IMR-90 (cell line): ENCODE data around the gene CIAO3. TPM values are rescaled to one million over a fixed set of nuclear protein-coding genes. Genes with fewer than 3 reads are reported as not detected.

Source experiments
- ATAC-seq: fragments of 200-7000 bp; cut with Tn5 transposase; 2 replicates; pipeline ENCODE4 v1.9.1; 2020; ENCODE audit warnings: low read depth, mild to moderate bottlenecking, moderate library complexity
- BruUV-seq: library from RNA; stranded (reverse); fragments of 400-500 nt; replicated peaks from 2 replicates; lab custom pipeline; 2021; lab: Mats Ljungman, UMichigan
- CTCF ChIA-PET: fragments of 300-600 bp; formaldehyde crosslinking; extraction: SDS; loops from one replicate; lab custom pipeline; 2021; ENCODE audit warnings: antibody characterized with exemption; lab: Yijun Ruan, JAX
- POLR2A ChIA-PET: fragments of 300-600 bp; sonication (Branson Sonifier 250); formaldehyde crosslinking; loops from one replicate; lab custom pipeline; 2022; ENCODE audit warnings: antibody characterized with exemption; ENCODE audit not compliant: unreplicated experiment; lab: Charles Lee
- DNase-seq: peaks from one replicate; pipeline ENCODE4 v3.0.0; 2013
- H2AFZ ChIP-seq: replicated peaks from 2 replicates; pipeline ENCODE3; 2013; ENCODE audit warnings: low read length, mild to moderate bottlenecking; ENCODE audit not compliant: poor library complexity
- H2AK5ac ChIP-seq: 2 replicates; pipeline ENCODE4 v1.6.1; 2013; ENCODE audit warnings: low read depth, low read length, inconsistent platforms
- H2AK9ac ChIP-seq: replicated peaks from 2 replicates; pipeline ENCODE3; 2013; ENCODE audit warnings: mild to moderate bottlenecking, low read depth, low read length, moderate library complexity; ENCODE audit not compliant: poor library complexity
- H2BK120ac ChIP-seq: 2 replicates; pipeline ENCODE4 v1.6.1; 2013; ENCODE audit warnings: low read depth, low read length, inconsistent platforms
- H2BK15ac ChIP-seq: 3 replicates; pipeline ENCODE4 v1.6.1; 2013; ENCODE audit warnings: low read depth, low read length, inconsistent platforms
- H2BK20ac ChIP-seq: 2 replicates; pipeline ENCODE4 v1.6.1; 2013; ENCODE audit warnings: low read depth, mild to moderate bottlenecking, inconsistent platforms, low read length, moderate library complexity
- H2BK5ac ChIP-seq: 2 replicates; pipeline ENCODE4 v1.6.1; 2013; ENCODE audit warnings: mild to moderate bottlenecking, low read depth, low read length, inconsistent platforms; ENCODE audit not compliant: poor library complexity, severe bottlenecking
- H3K14ac ChIP-seq: replicated peaks from 2 replicates; pipeline ENCODE4 v1.6.1; 2013; ENCODE audit warnings: low read depth, low read length, inconsistent platforms
- H3K18ac ChIP-seq: 2 replicates; pipeline ENCODE4 v1.6.1; 2013; ENCODE audit warnings: low read depth, low read length, control low read depth
- H3K23ac ChIP-seq: 2 replicates; pipeline ENCODE4 v1.6.1; 2013; ENCODE audit warnings: low read depth, low read length, inconsistent platforms
- H3K27ac ChIP-seq: 2 replicates; pipeline ENCODE4 v1.5.1; 2013; ENCODE audit warnings: mild to moderate bottlenecking, control low read depth, low read length; ENCODE audit not compliant: insufficient read depth
- H3K27me3 ChIP-seq: 2 replicates; pipeline ENCODE4 v1.6.1; 2013; ENCODE audit warnings: low read length; ENCODE audit not compliant: control insufficient read depth, insufficient read depth
- H3K36me3 ChIP-seq: 2 replicates; pipeline ENCODE4 v1.6.1; 2013; ENCODE audit warnings: low read length, mixed read lengths; ENCODE audit not compliant: control insufficient read depth, insufficient read depth
- H3K4ac ChIP-seq: 2 replicates; pipeline ENCODE4 v1.6.1; 2013; ENCODE audit warnings: low read depth, low read length, inconsistent platforms
- H3K4me1 ChIP-seq: 2 replicates; pipeline ENCODE4 v1.6.1; 2013; ENCODE audit warnings: low read length, mixed read lengths; ENCODE audit not compliant: control insufficient read depth, insufficient read depth
- H3K4me2 ChIP-seq: 2 replicates; pipeline ENCODE4 v1.6.1; 2013; ENCODE audit warnings: low read depth, mild to moderate bottlenecking, control low read depth, low read length, moderate library complexity
- H3K4me3 ChIP-seq: 2 replicates; pipeline ENCODE4 v1.5.1; 2013; ENCODE audit warnings: low read depth, mild to moderate bottlenecking, control low read depth, low read length, moderate library complexity; ENCODE audit not compliant: insufficient read depth
- H3K56ac ChIP-seq: 2 replicates; pipeline ENCODE4 v1.6.1; 2013; ENCODE audit warnings: low read length, inconsistent platforms; ENCODE audit not compliant: insufficient read depth; ENCODE audit errors: extremely low read depth
- H3K79me1 ChIP-seq, 2 experiments: 2 replicates each; pipeline ENCODE4 v1.6.1; 2013; ENCODE audit warnings: low read length in 2 of 2, inconsistent platforms in 1 of 2, low read depth in 1 of 2
- H3K9ac ChIP-seq: 2 replicates; pipeline ENCODE4 v1.6.1; 2013; ENCODE audit warnings: low read depth, low read length, control low read depth
- H3K9me1 ChIP-seq: 2 replicates; pipeline ENCODE4 v1.6.1; 2013; ENCODE audit warnings: low read length, inconsistent platforms; ENCODE audit not compliant: insufficient read depth
- H3K9me3 ChIP-seq: 2 replicates; pipeline ENCODE4 v1.6.1; 2013; ENCODE audit warnings: low read length; ENCODE audit not compliant: control insufficient read depth, insufficient read depth
- H4K20me1 ChIP-seq: 2 replicates; pipeline ENCODE4 v1.6.1; 2013; ENCODE audit warnings: low read length, inconsistent platforms; ENCODE audit not compliant: insufficient read depth
- H4K5ac ChIP-seq: 2 replicates; pipeline ENCODE4 v1.6.1; 2013; ENCODE audit warnings: mild to moderate bottlenecking, low read depth, low read length, control low read depth
- H4K8ac ChIP-seq, 2 experiments: 2 replicates each; pipeline ENCODE4 v1.6.1; 2013; ENCODE audit warnings: low read depth in 2 of 2, low read length in 2 of 2, control low read depth in 1 of 2, inconsistent platforms in 1 of 2
- H4K91ac ChIP-seq: 2 replicates; pipeline ENCODE4 v1.6.1; 2013; ENCODE audit warnings: low read depth, low read length, inconsistent platforms; ENCODE audit not compliant: insufficient read depth
- BHLHE40 ChIP-seq: fragments of 150-350 bp; IDR thresholded peaks from 2 replicates; pipeline ENCODE4 v1.6.1; 2016; ENCODE audit warnings: mild to moderate bottlenecking, low read depth, low read length
- CEBPB ChIP-seq: IDR thresholded peaks from 2 replicates; pipeline ENCODE4 v1.6.1; 2012; ENCODE audit warnings: low read depth, low read length, improper control_type of control experiment
- CTCF ChIP-seq: conservative IDR thresholded peaks from 2 replicates; pipeline ENCODE4 v1.5.1; 2012; ENCODE audit warnings: mild to moderate bottlenecking, low read depth, low read length, improper control_type of control experiment
- ELK1 ChIP-seq: fragments of 150-350 bp; IDR thresholded peaks from 2 replicates; pipeline ENCODE4 v1.6.1; 2016; ENCODE audit warnings: low read depth, mild to moderate bottlenecking, low read length, moderate library complexity, borderline replicate concordance
- FOS ChIP-seq: fragments of 150-350 bp; IDR thresholded peaks from 2 replicates; pipeline ENCODE4 v1.6.1; 2016; ENCODE audit warnings: low read depth, low read length
- MAFK ChIP-seq: IDR thresholded peaks from 2 replicates; pipeline ENCODE4 v1.6.1; 2012; ENCODE audit warnings: low read depth, low read length, improper control_type of control experiment
- MAZ ChIP-seq: IDR thresholded peaks from 2 replicates; pipeline ENCODE4 v1.6.1; 2012; ENCODE audit warnings: low read depth, mild to moderate bottlenecking, low read length, improper control_type of control experiment, moderate library complexity, borderline replicate concordance
- NFE2L2 ChIP-seq: fragments of 150-350 bp; IDR thresholded peaks from 2 replicates; pipeline ENCODE4 v1.6.1; 2016; ENCODE audit warnings: low read depth, mild to moderate bottlenecking, low read length
- RAD21 ChIP-seq: IDR thresholded peaks from 2 replicates; pipeline ENCODE4 v1.6.1; 2012; ENCODE audit warnings: low read length, improper control_type of control experiment
- RCOR1 ChIP-seq: IDR thresholded peaks from 2 replicates; pipeline ENCODE4 v1.6.1; 2012; ENCODE audit warnings: mild to moderate bottlenecking, low read length, improper control_type of control experiment; ENCODE audit not compliant: insufficient replicate concordance
- RFX5 ChIP-seq: IDR thresholded peaks from 2 replicates; pipeline ENCODE4 v1.8.0; 2012; ENCODE audit warnings: low read depth, mild to moderate bottlenecking, low read length, moderate library complexity
- SMC3 ChIP-seq: fragments of 150-350 bp; IDR thresholded peaks from 2 replicates; pipeline ENCODE4 v1.6.1; 2016; ENCODE audit warnings: low read depth, mild to moderate bottlenecking, antibody characterized with exemption, low read length, moderate library complexity
- WGBS, 2 experiments: methylation state at CpG; one replicate each; pipeline versions ENCODE4 v1.1.5 to v1.1.7; 2013; ENCODE audit warnings: missing lambda C conversion rate in 2 of 2; ENCODE audit not compliant: insufficient read length in 1 of 2; ENCODE audit errors: extremely low coverage in 2 of 2; 5-methylcytosine and 5-hydroxymethylcytosine counted together
- dilution Hi-C: fragments of 300-500 bp; cut with HindIII; formaldehyde crosslinking; loops from one replicate; pipeline ENCODE4 v1.14.3; 2018; ENCODE audit warnings: low sequenced_read_pairs; ENCODE audit not compliant: unreplicated experiment
- in situ Hi-C: fragments of 300-500 bp; cut with MboI; formaldehyde crosslinking; loops from 3 replicates; pipeline ENCODE4 v1.14.3; 2019; ENCODE audit warnings: low sequenced_read_pairs, inconsistent platforms, mixed read lengths
- intact Hi-C: fragments of 100-400 bp; cut with micrococcal nuclease; formaldehyde crosslinking; loops from 2 replicates; pipeline ENCODE4 v1.10.0; 2022
- polyA plus RNA-seq, 3 experiments: library from polyadenylated mRNA; depleted of rRNA; stranded (reverse); fragments of >200 nt; gene quantifications; 2 replicates each; pipeline ENCODE4 v1.2.3, GENCODE V29; 2012; ENCODE audit warnings: low replicate concordance in 1 of 3
- total RNA-seq: library from RNA; depleted of rRNA; stranded (reverse); fragments of >200 nt; gene quantifications from 2 replicates; pipeline ENCODE4 v1.2.3, GENCODE V29; 2012

CIAO3 gene
- total and polyA plus RNA-seq, 2 of the 4 experiments (the other 2 are of a cell fraction), result 17.0 to 20.2 TPM

GRCh38 chr16:766820-767640 lies 26.2 kb upstream of the CIAO3 start (continued):
- TF ChIP-seq RFX5, result no peak

- H3K9ac ChIP-seq, result no peak overlapping the region
- WGBS, 2 experiments, result 82% methylated on average over 10 of the region's 29 CpGs; no CpG with 5 or more reads in 1 of the 2 experiments
- H2BK120ac ChIP-seq, result no peak overlapping the region
- no peak overlapping the region for H3K4me2 ChIP-seq
- H3K27ac ChIP-seq, result no peak overlapping the region
- H2AK9ac ChIP-seq, result no peak overlapping the region
- no peak overlapping the region for H3K23ac ChIP-seq
- no peak overlapping the region for H3K4ac ChIP-seq
- H3K9me1 ChIP-seq, result no peaks in the 10 kb centered on the region
- no peaks in the 10 kb centered on the region for H3K4me1 ChIP-seq
- no peak overlapping the region for H4K8ac ChIP-seq
- H3K4me3 ChIP-seq, result no peak overlapping the region
- no peak overlapping the region for H3K14ac ChIP-seq
- no peak overlapping the region for H2BK20ac ChIP-seq
- H4K5ac ChIP-seq, result no peak overlapping the region
- no peak overlapping the region for H3K56ac ChIP-seq
- H3K79me1 ChIP-seq, result no peaks in the 10 kb centered on the region
- no peak overlapping the region for H2BK15ac ChIP-seq
- dilution Hi-C loops (no loop called here), in situ Hi-C loops (no loop called here), intact Hi-C loops (no loop called here)
- no peak overlapping the region for H4K91ac ChIP-seq
- no peaks in the 10 kb centered on the region for H3K9me3 ChIP-seq
- H3K36me3 ChIP-seq, result no peaks in the 10 kb centered on the region
- no peak overlapping the region for H2AK5ac ChIP-seq
- no peaks in the 10 kb centered on the region; the same call in 1 of the 2 replicates for H3K27me3 ChIP-seq
- no TSS peak for BruUV-seq
- no peak overlapping the region for H3K18ac ChIP-seq
- ChIA-PET CTCF (no interaction called here), POLR2A (no interaction called here)
- no peak overlapping the region for H2BK5ac ChIP-seq
- no peaks in the 10 kb centered on the region for H4K20me1 ChIP-seq
- DNase-seq (no peak), ATAC-seq (no peak)
- H2AFZ ChIP-seq, result no peak overlapping the region
- TF ChIP-seq CTCF (no peak), CEBPB (no peak), RAD21 (no peak), RCOR1 (no peak), ELK1 (no peak), MAFK (no peak), FOS (no peak), SMC3 (no peak), MAZ (no peak), NFE2L2 (no peak), BHLHE40 (no peak)
These were observed 25.4 kb upstream of the CIAO3 start for GRCh38 chr16:766008-766819.
